ENCODE measurements around the gene ATP10A. TPM values are rescaled to one million over a fixed set of nuclear protein-coding genes. Genes with fewer than 3 reads are reported as not detected.

ATP10A gene
- total and polyA plus RNA-seq, 9 of the 15 experiments (the other 6 are each of a cell fraction or from before 2014, with no cell fraction given): 0.09 TPM; not detected in 8

GRCh38 chr15:25680686-25681025 lies 182.5 kb downstream of the ATP10A start:
- no peak for TF ChIP-seq FOXJ3 (CRISPR knock-in tag; IDR thresholded peaks at IDR 0.05)
- TF ChIP-seq, protein P1, sequence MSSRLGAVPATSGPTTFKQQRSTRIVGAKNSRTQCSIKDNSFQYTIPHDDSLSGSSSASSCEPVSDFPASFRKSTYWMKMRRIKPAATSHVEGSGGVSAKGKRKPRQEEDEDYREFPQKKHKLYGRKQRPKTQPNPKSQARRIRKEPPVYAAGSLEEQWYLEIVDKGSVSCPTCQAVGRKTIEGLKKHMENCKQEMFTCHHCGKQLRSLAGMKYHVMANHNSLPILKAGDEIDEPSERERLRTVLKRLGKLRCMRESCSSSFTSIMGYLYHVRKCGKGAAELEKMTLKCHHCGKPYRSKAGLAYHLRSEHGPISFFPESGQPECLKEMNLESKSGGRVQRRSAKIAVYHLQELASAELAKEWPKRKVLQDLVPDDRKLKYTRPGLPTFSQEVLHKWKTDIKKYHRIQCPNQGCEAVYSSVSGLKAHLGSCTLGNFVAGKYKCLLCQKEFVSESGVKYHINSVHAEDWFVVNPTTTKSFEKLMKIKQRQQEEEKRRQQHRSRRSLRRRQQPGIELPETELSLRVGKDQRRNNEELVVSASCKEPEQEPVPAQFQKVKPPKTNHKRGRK (tag; IDR thresholded peaks at IDR 0.05): no peak
- TF ChIP-seq FOXK1 (CRISPR knock-in tag; IDR thresholded peaks at IDR 0.05; ENCODE audit: borderline replicate concordance): no peak
- TF ChIP-seq ELF4 (CRISPR knock-in tag; IDR thresholded peaks at IDR 0.05): no peak
- no peak for TF ChIP-seq ZNF318 (IDR thresholded peaks at IDR 0.05; ENCODE audit: borderline replicate concordance in 1 of 2, low read depth in 1 of 2)
- TF ChIP-seq MXI1 (IDR thresholded peaks at IDR 0.05; ENCODE audit: low read depth, low read length): no peak
- TF ChIP-seq ARHGAP35 (IDR thresholded peaks at IDR 0.05; ENCODE audit: partially characterized antibody): no peak
- no peak for TF ChIP-seq MCM7 (IDR thresholded peaks at IDR 0.05)
- no peak for TF ChIP-seq ZSCAN32 (CRISPR knock-in tag; IDR thresholded peaks at IDR 0.05)
- TF ChIP-seq SRSF1 (IDR thresholded peaks at IDR 0.05; ENCODE audit: low read depth, low read length): no peak
- TF ChIP-seq POLR2G (IDR thresholded peaks at IDR 0.05; ENCODE audit: low read depth, low read length): no peak
- no peak for TF ChIP-seq ZNF140 (CRISPR knock-in tag; IDR thresholded peaks at IDR 0.05)
- TF ChIP-seq ZNF41 (CRISPR knock-in tag; conservative IDR thresholded peaks at IDR 0.05): no peak
- no peak for TF ChIP-seq ZNF217 (CRISPR knock-in tag; IDR thresholded peaks at IDR 0.05)
- TF ChIP-seq SRSF3 (IDR thresholded peaks at IDR 0.05; ENCODE audit: insufficient read depth, low read length): no peak
- 2% methylated on average over 9 of the region's 9 CpGs for WGBS (ENCODE audit: insufficient coverage, low coverage, missing lambda C conversion rate)
- H3K36me3 ChIP-seq (ENCODE audit: control insufficient read depth, insufficient read depth, low read length): no peaks in the 10 kb centered on the region
- ATAC-seq (no peak), DNase-seq (ENCODE audit: extremely low read depth in 1 of 4, low spot score in 3 of 4) (no peak), FAIRE-seq (no peak)
- in situ Hi-C loops (cut with MboI) (no loop called here), intact Hi-C loops (cut with micrococcal nuclease) (no loop called here)
- H3K4me3 ChIP-seq: no peak overlapping the region
- no peaks in the 10 kb centered on the region for H3K9me1 ChIP-seq (ENCODE audit: control insufficient read depth, insufficient read depth, low read length)
- BruUV-seq (replicated peaks): no TSS peak
- no peaks in the 10 kb centered on the region for H3K79me2 ChIP-seq (ENCODE audit: control insufficient read depth, insufficient read depth, low read length)
- ChIA-PET CTCF (ENCODE audit: low intra/inter-chr PET ratio) (no interaction called here), POLR2A (no interaction called here)
- H3K9me3 ChIP-seq (replicated peaks; ENCODE audit: control insufficient read depth, insufficient read depth, low read depth, low read length): no peaks in the 10 kb centered on the region
- H3K4me1 ChIP-seq (replicated peaks in 1 of 2; ENCODE audit: control insufficient read depth in 2 of 2, insufficient read depth in 2 of 2, low read length in 2 of 2): no peaks in the 10 kb centered on the region
- no peak overlapping the region for H2AFZ ChIP-seq (ENCODE audit: low read depth, low read length)
- H4K20me1 ChIP-seq (replicated peaks; ENCODE audit: control insufficient read depth, insufficient read depth, low read length): no peaks in the 10 kb centered on the region; the same call in 1 of the 2 replicates
- H3K4me2 ChIP-seq (ENCODE audit: insufficient read depth, low read length): no peak overlapping the region
- H3K27me3 ChIP-seq (ENCODE audit: control insufficient read depth in 2 of 2, insufficient read depth in 2 of 2, low read length in 2 of 2): peaks cover 2 to 30% of the 10 kb centered on the region in 2 experiments; a peak in 3 of 5 replicates
- H3K9ac ChIP-seq (ENCODE audit: insufficient read depth in 1 of 2, low read depth in 2 of 2, low read length in 2 of 2): no peak overlapping the region; a peak in 1 of 4 replicates
- H3K27ac ChIP-seq (ENCODE audit: extremely low read depth, low read depth, low read length): no peak overlapping the region
